H9 (cell line): Measurements from ENCODE around the gene AIMP1. TPM values are rescaled to one million over a fixed set of nuclear protein-coding genes. Genes with fewer than 3 reads are reported as not detected.
A peak's percentile ranks its signal among the peaks of the same experiment; 100 is the strongest.

Experiments
- DNase-seq: peaks from one replicate; pipeline ENCODE4 v3.0.0-alpha.2; 2017
- H2AFZ ChIP-seq: one replicate; pipeline ENCODE4 v1.6.1; 2013; ENCODE audit warnings: mild to moderate bottlenecking, low read length, control low read depth, moderate library complexity
- H2AK5ac ChIP-seq: 2 replicates; pipeline ENCODE4 v1.6.1; 2013; ENCODE audit warnings: low read length, control low read depth, mixed read lengths; ENCODE audit not compliant: insufficient read length
- H2BK120ac ChIP-seq: one replicate; pipeline ENCODE4 v1.6.1; 2013; ENCODE audit warnings: low read depth, mild to moderate bottlenecking, low read length, control low read depth, inconsistent platforms; ENCODE audit not compliant: poor library complexity, severe bottlenecking
- H2BK12ac ChIP-seq: 2 replicates; pipeline ENCODE4 v1.6.1; 2013; ENCODE audit warnings: low read length, control low read depth, mixed read lengths, low read depth; ENCODE audit not compliant: insufficient read length
- H2BK15ac ChIP-seq: 2 replicates; pipeline ENCODE4 v1.6.1; 2013; ENCODE audit warnings: low read depth, low read length, control low read depth
- H2BK20ac ChIP-seq: one replicate; pipeline ENCODE4 v1.6.1; 2013; ENCODE audit warnings: low read depth, mild to moderate bottlenecking, low read length, control low read depth, inconsistent platforms; ENCODE audit not compliant: poor library complexity, severe bottlenecking
- H2BK5ac ChIP-seq: 2 replicates; pipeline ENCODE4 v1.6.1; 2013; ENCODE audit warnings: low read length, control low read depth, mixed read lengths; ENCODE audit not compliant: insufficient read length
- H3K14ac ChIP-seq: 2 replicates; pipeline ENCODE4 v1.6.1; 2013; ENCODE audit warnings: low read length, control low read depth; ENCODE audit not compliant: insufficient read depth
- H3K18ac ChIP-seq: 2 replicates; pipeline ENCODE4 v1.6.1; 2013; ENCODE audit warnings: low read depth, mild to moderate bottlenecking, mixed read lengths, low read length, control low read depth; ENCODE audit not compliant: insufficient read length
- H3K23ac ChIP-seq: 2 replicates; pipeline ENCODE4 v1.6.1; 2013; ENCODE audit warnings: low read length, control low read depth, mixed read lengths, low read depth; ENCODE audit not compliant: insufficient read length
- H3K23me2 ChIP-seq: 2 replicates; pipeline ENCODE4 v1.6.1; 2013; ENCODE audit warnings: low read depth, mild to moderate bottlenecking, mixed read lengths, low read length, control low read depth; ENCODE audit not compliant: insufficient read length, poor library complexity, severe bottlenecking
- H3K27ac ChIP-seq: 2 replicates; pipeline ENCODE4 v1.5.1; 2013; ENCODE audit warnings: low read length, control low read depth, mixed read lengths, low read depth; ENCODE audit not compliant: insufficient read length
- H3K27me3 ChIP-seq: 2 replicates; pipeline ENCODE4 v1.6.1; 2013; ENCODE audit warnings: low read length, control low read depth, inconsistent platforms; ENCODE audit not compliant: insufficient read depth
- H3K4ac ChIP-seq: 2 replicates; pipeline ENCODE4 v1.6.1; 2013; ENCODE audit warnings: low read depth, mild to moderate bottlenecking, control low read depth, inconsistent platforms, low read length, moderate library complexity
- H3K4me1 ChIP-seq: 2 replicates; pipeline ENCODE4 v1.6.1; 2013; ENCODE audit warnings: low read length, control low read depth, inconsistent platforms; ENCODE audit not compliant: insufficient read depth
- H3K4me2 ChIP-seq: 2 replicates; pipeline ENCODE4 v1.6.1; 2013; ENCODE audit warnings: low read length, control low read depth, mixed read lengths; ENCODE audit not compliant: insufficient read length, insufficient read depth
- H3K56ac ChIP-seq: 2 replicates; pipeline ENCODE4 v1.6.1; 2013; ENCODE audit warnings: low read depth, mild to moderate bottlenecking, mixed read lengths, low read length, control low read depth; ENCODE audit not compliant: insufficient read length
- H3K79me1 ChIP-seq: 2 replicates; pipeline ENCODE4 v1.6.1; 2013; ENCODE audit warnings: low read depth, mild to moderate bottlenecking, moderate library complexity, low read length, control low read depth, inconsistent platforms; ENCODE audit not compliant: insufficient read depth, poor library complexity, severe bottlenecking
- H3K79me2 ChIP-seq: 2 replicates; pipeline ENCODE4 v1.6.1; 2013; ENCODE audit warnings: low read length, control low read depth, inconsistent platforms; ENCODE audit not compliant: insufficient read depth
- H3K9ac ChIP-seq: 2 replicates; pipeline ENCODE4 v1.6.1; 2013; ENCODE audit warnings: low read length, control low read depth, mixed read lengths; ENCODE audit not compliant: insufficient read length; ENCODE audit errors: extremely low read depth
- H3K9me3 ChIP-seq: one replicate; pipeline ENCODE4 v1.6.1; 2013; ENCODE audit warnings: low read depth, low read length, inconsistent platforms; ENCODE audit not compliant: control insufficient read depth
- H3T11ph ChIP-seq: one replicate; pipeline ENCODE4 v1.6.1; 2013; ENCODE audit warnings: mild to moderate bottlenecking, low read length, control low read depth, inconsistent platforms
- H4K20me1 ChIP-seq: one replicate; pipeline ENCODE4 v1.6.1; 2013; ENCODE audit not compliant: control insufficient read depth, insufficient read length, insufficient read depth
- H4K5ac ChIP-seq: 2 replicates; pipeline ENCODE4 v1.6.1; 2013; ENCODE audit warnings: low read depth, mild to moderate bottlenecking, mixed read lengths, low read length, control low read depth; ENCODE audit not compliant: insufficient read length
- H4K8ac ChIP-seq: replicated peaks from 2 replicates; pipeline ENCODE4 v1.6.1; 2013; ENCODE audit warnings: low read length, control low read depth, mixed read lengths, low read depth; ENCODE audit not compliant: insufficient read length
- H4K91ac ChIP-seq: 2 replicates; pipeline ENCODE4 v1.6.1; 2013; ENCODE audit warnings: low read depth, mild to moderate bottlenecking, moderate library complexity, mixed read lengths, low read length, control low read depth; ENCODE audit not compliant: insufficient read length
- H3K27ac Mint-ChIP-seq, 3 experiments: 2 replicates in 2 of 3; 3 replicates in 1 of 3; pipeline ENCODE4 v1.8.0; 2020 to 2021; ENCODE audit warnings: mixed read lengths in 3 of 3, mild to moderate bottlenecking in 1 of 3, moderate library complexity in 1 of 3
- H3K27me3 Mint-ChIP-seq: 2 replicates; pipeline ENCODE4 v1.8.0; 2021; ENCODE audit warnings: low read depth, mild to moderate bottlenecking, moderate library complexity, mixed read lengths
- H3K36me3 Mint-ChIP-seq, 3 experiments: 2 replicates in 2 of 3; 3 replicates in 1 of 3; pipeline ENCODE4 v1.8.0; 2020 to 2021; ENCODE audit warnings: low read depth in 3 of 3, mixed read lengths in 3 of 3; ENCODE audit not compliant: insufficient read depth in 1 of 3
- H3K4me1 Mint-ChIP-seq, 2 experiments: 2 replicates each; pipeline ENCODE4 v1.8.0; 2020; ENCODE audit warnings: mixed read lengths in 2 of 2
- H3K4me3 Mint-ChIP-seq, 2 experiments: 2 replicates in 1 of 2; 3 replicates in 1 of 2; pipeline ENCODE4 v1.8.0; 2020 to 2021; ENCODE audit warnings: mild to moderate bottlenecking in 2 of 2, mixed read lengths in 2 of 2, moderate library complexity in 1 of 2
- H3K9me3 Mint-ChIP-seq, 2 experiments: 2 replicates in 1 of 2; 3 replicates in 1 of 2; pipeline ENCODE4 v1.8.0; 2020; ENCODE audit warnings: mild to moderate bottlenecking in 2 of 2, mixed read lengths in 2 of 2, moderate library complexity in 1 of 2
- WGBS: extraction: QIAGEN DNeasy Blood & Tissue Kit; methylation state at CpG from one replicate; pipeline ENCODE4 v1.1.7; 2013; ENCODE audit warnings: missing lambda C conversion rate, low lambda C conversion rate, mixed read lengths; ENCODE audit not compliant: insufficient read length; ENCODE audit errors: extremely low coverage; 5-methylcytosine and 5-hydroxymethylcytosine counted together
- total RNA-seq: library from RNA; stranded (reverse); gene quantifications from 2 replicates; pipeline ENCODE4 v1.2.1, GENCODE V29; 2021
- TF ChIP-seq, protein P1 (sequence below): fragments of 200-600 bp; sonication (generic); conservative IDR thresholded peaks from 3 replicates; pipeline ENCODE4 v1.8.0; 2021; ENCODE audit warnings: antibody characterized with exemption, mild to moderate bottlenecking

Gene AIMP1
- total RNA-seq, 1 experiment from 2014 or later: 36.8 TPM

DNA sequence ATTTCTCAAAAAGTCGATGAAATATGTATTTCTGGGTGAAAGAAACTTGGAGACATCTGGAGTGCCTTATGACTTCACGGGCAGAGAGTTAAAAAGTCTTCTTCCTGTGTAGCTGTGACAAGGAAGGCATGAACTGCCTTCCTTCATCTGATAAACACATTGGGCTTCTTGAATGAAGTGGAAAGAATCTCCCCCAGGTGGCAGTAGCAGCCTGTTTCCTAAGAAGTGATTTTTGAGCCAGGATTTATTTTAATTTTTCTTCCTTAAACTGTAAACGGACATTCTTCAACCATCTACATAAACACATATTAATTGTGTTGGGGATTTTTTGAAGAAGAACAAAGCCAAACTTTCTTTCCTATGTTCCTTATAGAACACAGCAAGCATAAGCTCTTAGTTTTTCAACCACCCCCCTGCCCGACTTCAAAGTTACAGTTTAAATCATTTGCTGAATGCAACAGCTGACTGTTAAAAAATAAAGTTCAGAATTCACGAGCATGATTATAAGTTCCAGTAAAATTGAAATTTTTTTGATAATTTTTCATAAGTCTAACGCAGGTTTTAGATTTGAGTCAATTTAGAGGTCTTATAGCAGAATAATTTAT is 53.2 kb downstream of the AIMP1 start:
- peak; percentile 38 for DNase-seq
- H2BK12ac ChIP-seq: no peak overlapping the region
- no peaks in the 10 kb centered on the region for H3K23me2 ChIP-seq
- H3K27me3 ChIP-seq: no peaks in the 10 kb centered on the region
- no peak overlapping the region for H2AFZ ChIP-seq
- no peak overlapping the region for H3K56ac ChIP-seq
- no peaks in the 10 kb centered on the region for H4K20me1 ChIP-seq
- H3K27ac ChIP-seq: no peak overlapping the region
- Mint-ChIP-seq H3K27ac (no peak overlapping the region), H3K9me3 (no peaks in the 10 kb centered on the region), H3K4me1 (peaks cover 0 to 2% of the 10 kb centered on the region in 2 experiments; a peak in 1 of 4 replicates), H3K36me3 (no peaks in the 10 kb centered on the region), H3K4me3 (no peak overlapping the region), H3K27me3 (no peaks in the 10 kb centered on the region)
- no peak overlapping the region for H4K8ac ChIP-seq
- 100% methylated on average over 1 of the region's 6 CpGs for WGBS
- no peak overlapping the region for H4K91ac ChIP-seq
- no peaks in the 10 kb centered on the region for H3K4me1 ChIP-seq
- no peak overlapping the region for H3K14ac ChIP-seq
- H2BK20ac ChIP-seq: no peak overlapping the region
- H2BK5ac ChIP-seq: no peak overlapping the region
- H2BK120ac ChIP-seq: no peak overlapping the region
- no peak overlapping the region for H3K9ac ChIP-seq
- H2BK15ac ChIP-seq: no peak overlapping the region
- H3K18ac ChIP-seq: no peak overlapping the region
- H4K5ac ChIP-seq: no peak overlapping the region
- H2AK5ac ChIP-seq: no peak overlapping the region
- H3K79me2 ChIP-seq: no peaks in the 10 kb centered on the region
- H3K79me1 ChIP-seq: no peaks in the 10 kb centered on the region
- H3K4ac ChIP-seq: no peak overlapping the region
- no peak overlapping the region for H3K23ac ChIP-seq
- H3K4me2 ChIP-seq: no peak overlapping the region
- H3K9me3 ChIP-seq: no peaks in the 10 kb centered on the region
- TF ChIP-seq, protein P1, sequence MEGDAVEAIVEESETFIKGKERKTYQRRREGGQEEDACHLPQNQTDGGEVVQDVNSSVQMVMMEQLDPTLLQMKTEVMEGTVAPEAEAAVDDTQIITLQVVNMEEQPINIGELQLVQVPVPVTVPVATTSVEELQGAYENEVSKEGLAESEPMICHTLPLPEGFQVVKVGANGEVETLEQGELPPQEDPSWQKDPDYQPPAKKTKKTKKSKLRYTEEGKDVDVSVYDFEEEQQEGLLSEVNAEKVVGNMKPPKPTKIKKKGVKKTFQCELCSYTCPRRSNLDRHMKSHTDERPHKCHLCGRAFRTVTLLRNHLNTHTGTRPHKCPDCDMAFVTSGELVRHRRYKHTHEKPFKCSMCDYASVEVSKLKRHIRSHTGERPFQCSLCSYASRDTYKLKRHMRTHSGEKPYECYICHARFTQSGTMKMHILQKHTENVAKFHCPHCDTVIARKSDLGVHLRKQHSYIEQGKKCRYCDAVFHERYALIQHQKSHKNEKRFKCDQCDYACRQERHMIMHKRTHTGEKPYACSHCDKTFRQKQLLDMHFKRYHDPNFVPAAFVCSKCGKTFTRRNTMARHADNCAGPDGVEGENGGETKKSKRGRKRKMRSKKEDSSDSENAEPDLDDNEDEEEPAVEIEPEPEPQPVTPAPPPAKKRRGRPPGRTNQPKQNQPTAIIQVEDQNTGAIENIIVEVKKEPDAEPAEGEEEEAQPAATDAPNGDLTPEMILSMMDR: peak; percentile 82
- no peak overlapping the region for H3T11ph ChIP-seq
